HepG2 (cell line): ENCODE data around the gene BORCS5. TPM values are rescaled to one million over a fixed set of nuclear protein-coding genes. Genes with fewer than 3 reads are reported as not detected.
A peak's percentile ranks its signal among the peaks of the same experiment; 100 is the strongest.

Experiments
- AKNA ChIP-seq: sonication (generic); formaldehyde crosslinking; IDR thresholded peaks from 2 replicates; pipeline ENCODE4 v1.4.0; 2020; ENCODE audit warnings: missing genetic modification reagents, borderline replicate concordance
- ATM ChIP-seq: fragments of 450-650 bp; IDR thresholded peaks from 2 replicates; pipeline ENCODE4 v1.7.1; 2017; ENCODE audit warnings: mild to moderate bottlenecking, borderline replicate concordance
- GATAD2A ChIP-seq: IDR thresholded peaks from 2 replicates; pipeline ENCODE4 v1.6.1; 2016
- GLMP ChIP-seq: sonication (generic); formaldehyde crosslinking; IDR thresholded peaks from 2 replicates; pipeline ENCODE4 v1.9.0; 2021; ENCODE audit warnings: missing genetic modification reagents, mild to moderate bottlenecking, borderline replicate concordance
- HOMEZ ChIP-seq: IDR thresholded peaks from 2 replicates; pipeline ENCODE4 v1.6.1; 2016; ENCODE audit warnings: low read depth
- MAFG ChIP-seq: sonication (generic); formaldehyde crosslinking; IDR thresholded peaks from 2 replicates; pipeline ENCODE4 v1.5.1; 2020; ENCODE audit warnings: mild to moderate bottlenecking, missing genetic modification reagents
- MBD4 ChIP-seq: IDR thresholded peaks from 2 replicates; pipeline ENCODE4 v1.6.1; 2012; ENCODE audit warnings: low read length, inconsistent platforms, borderline replicate concordance
- NR3C1 ChIP-seq: sonication (generic); formaldehyde crosslinking; IDR thresholded peaks from 2 replicates; pipeline ENCODE4 v1.4.0; 2020; ENCODE audit warnings: missing genetic modification reagents
- POLR2A ChIP-seq, 2 experiments: IDR thresholded peaks; 2 replicates each; pipeline ENCODE4 v1.6.1; 2011; ENCODE audit warnings: low read depth in 2 of 2, low read length in 2 of 2, mild to moderate bottlenecking in 1 of 2, moderate library complexity in 1 of 2; ENCODE audit not compliant: insufficient read depth in 1 of 2
- PRDM15 ChIP-seq: sonication (generic); formaldehyde crosslinking; IDR thresholded peaks from 2 replicates; pipeline ENCODE4 v1.4.0; 2020; ENCODE audit warnings: missing genetic modification reagents
- ZBTB42 ChIP-seq: sonication (generic); formaldehyde crosslinking; IDR thresholded peaks from 2 replicates; pipeline ENCODE4 v1.5.0; 2020; ENCODE audit warnings: mild to moderate bottlenecking, missing genetic modification reagents
- ZNF121 ChIP-seq: sonication (generic); formaldehyde crosslinking; IDR thresholded peaks from 2 replicates; pipeline ENCODE4 v1.5.0; 2020; ENCODE audit warnings: mild to moderate bottlenecking, missing genetic modification reagents
- ZNF230 ChIP-seq: sonication (generic); formaldehyde crosslinking; IDR thresholded peaks from 2 replicates; pipeline ENCODE4 v1.4.0; 2020; ENCODE audit warnings: mild to moderate bottlenecking, missing genetic modification reagents
- ZNF441 ChIP-seq: sonication (generic); formaldehyde crosslinking; IDR thresholded peaks from 2 replicates; pipeline ENCODE4 v1.7.0; 2021; ENCODE audit warnings: missing genetic modification reagents, borderline replicate concordance
- ZNF597 ChIP-seq: sonication (generic); formaldehyde crosslinking; IDR thresholded peaks from 2 replicates; pipeline ENCODE4 v1.5.0; 2020; ENCODE audit warnings: missing genetic modification reagents
- ZNF652 ChIP-seq: IDR thresholded peaks from 2 replicates; pipeline ENCODE4 v1.6.1; 2016; ENCODE audit warnings: low read depth, borderline replicate concordance
- ZNF790 ChIP-seq: sonication (generic); formaldehyde crosslinking; IDR thresholded peaks from 2 replicates; pipeline ENCODE4 v1.8.0; 2022; ENCODE audit warnings: missing genetic modification reagents, mild to moderate bottlenecking, borderline replicate concordance
- polyA plus RNA-seq, 8 experiments: library from polyadenylated mRNA; depleted of rRNA in 3 of 8; stranded (reverse) in 7 of 8; unstranded in 1 of 8; fragments of >200 nt; fragmentation: Illumina TruSeq in 4 of 8; extraction: Trizol in 4 of 8; gene quantifications; 2 replicates each; pipeline versions ENCODE4 v1.2.1 to v1.2.3, GENCODE V29; 2011 to 2016; ENCODE audit warnings: low read depth in 4 of 8, missing spikeins in 1 of 8, mixed read lengths in 1 of 8; ENCODE audit not compliant: insufficient read depth in 1 of 8
- total RNA-seq, 5 experiments: library from RNA; depleted of rRNA; stranded (reverse); fragments of >200 nt; fragmentation: Illumina TruSeq; extraction: Trizol; gene quantifications; 2 replicates each; pipeline ENCODE4 v1.2.3, GENCODE V29; 2016; ENCODE audit warnings: low read depth in 1 of 5

BORCS5 gene
- total and polyA plus RNA-seq, 2 of the 13 experiments (the other 11 are each of a cell fraction or from before 2014, with no cell fraction given): 3.9 to 4.7 TPM

- TF ChIP-seq AKNA (CRISPR knock-in tag): no peak
- no peak for TF ChIP-seq POLR2A (IDR thresholded peaks at IDR 0.05; ENCODE audit: insufficient read depth in 1 of 2, low read depth in 2 of 2, low read length in 2 of 2)
- no peak for TF ChIP-seq GATAD2A (CRISPR knock-in tag)
- TF ChIP-seq ZBTB42: no peak
- TF ChIP-seq ZNF652: no peak
- no peak for TF ChIP-seq MBD4
- no peak for TF ChIP-seq ZNF597 (CRISPR knock-in tag)
- TF ChIP-seq ZNF790 (CRISPR knock-in tag): no peak
- no peak for TF ChIP-seq HOMEZ (CRISPR knock-in tag)
- peak; percentile 39; the same call in 1 of the 2 replicates for TF ChIP-seq ZNF230 (CRISPR knock-in tag)
- no peak for TF ChIP-seq NR3C1 (CRISPR knock-in tag)
- TF ChIP-seq ZNF441 (CRISPR knock-in tag): no peak; the same call in 1 of the 2 replicates
- TF ChIP-seq ATM: no peak
- no peak for TF ChIP-seq ZNF121 (CRISPR knock-in tag)
- no peak for TF ChIP-seq PRDM15 (CRISPR knock-in tag)
- no peak for TF ChIP-seq MAFG (CRISPR knock-in tag)
- no peak for TF ChIP-seq GLMP (CRISPR knock-in tag)
Observed at GRCh38 chr12:12349711-12350665, 6.9 kb upstream of the BORCS5 start, which contains the start of gene MANSC1 (continued).
